Neural cell (in vitro differentiated cells): ENCODE measurements around the gene ZNF135. TPM values are rescaled to one million over a fixed set of nuclear protein-coding genes. Genes with fewer than 3 reads are reported as not detected.
A peak's percentile ranks its signal among the peaks of the same experiment; 100 is the strongest.

ENCODE experiments used
- H2AFZ ChIP-seq: fragments of 200-600, 300-800 bp; sonication (generic), shearing (Covaris generic); 2 replicates; pipeline ENCODE4 v1.6.0; 2014; ENCODE audit warnings: low read depth, mild to moderate bottlenecking, antibody characterized with exemption, low read length, moderate library complexity
- H3F3A ChIP-seq: fragments of 200-600 bp; shearing (Covaris generic); 2 replicates; pipeline ENCODE4 v1.6.1; 2016; ENCODE audit warnings: mild to moderate bottlenecking, moderate library complexity, mixed read lengths, antibody characterized with exemption, low read length; ENCODE audit not compliant: insufficient read depth, poor library complexity, severe bottlenecking
- H3K27ac ChIP-seq: fragments of 200-600, 300-800 bp; sonication (generic), shearing (Covaris generic); 2 replicates; pipeline ENCODE4 v1.5.1; 2014; ENCODE audit warnings: mild to moderate bottlenecking, low read length, moderate library complexity
- H3K27me3 ChIP-seq: fragments of 300-800, 200-600 bp; sonication (generic), shearing (Covaris generic); 2 replicates; pipeline ENCODE4 v1.6.0; 2014; ENCODE audit warnings: mild to moderate bottlenecking, low read depth, low read length, moderate library complexity; ENCODE audit not compliant: insufficient read depth
- H3K36me3 ChIP-seq: fragments of 300-800, 200-600 bp; sonication (generic), shearing (Covaris generic); 2 replicates; pipeline ENCODE4 v1.5.1; 2014; ENCODE audit warnings: mild to moderate bottlenecking, antibody characterized with exemption, low read length, moderate library complexity; ENCODE audit not compliant: insufficient read depth
- H3K4me2 ChIP-seq: fragments of 300-800, 200-600 bp; sonication (generic), shearing (Covaris generic); 2 replicates; pipeline ENCODE4 v1.6.0; 2014; ENCODE audit warnings: mild to moderate bottlenecking, low read length
- H3K4me3 ChIP-seq: fragments of 300-800, 200-600 bp; sonication (generic), shearing (Covaris generic); 2 replicates; pipeline ENCODE4 v1.5.1; 2014; ENCODE audit warnings: mild to moderate bottlenecking, low read length, moderate library complexity
- H3K79me2 ChIP-seq: fragments of 200-600 bp; shearing (Covaris generic); replicated peaks from 2 replicates; pipeline ENCODE4 v1.6.0; 2014; ENCODE audit warnings: mild to moderate bottlenecking, low read length, moderate library complexity; ENCODE audit not compliant: insufficient read depth
- H3K9ac ChIP-seq: fragments of 300-800, 200-600 bp; sonication (generic), shearing (Covaris generic); 2 replicates; pipeline ENCODE4 v1.6.1; 2016; ENCODE audit warnings: mild to moderate bottlenecking, low read length, mixed read lengths
- H3K9me2 ChIP-seq: fragments of 200-600 bp; shearing (Covaris generic); 2 replicates; pipeline ENCODE4 v1.6.1; 2016; ENCODE audit warnings: mild to moderate bottlenecking, low read length, mixed read lengths; ENCODE audit not compliant: insufficient read depth
- H3K9me3 ChIP-seq: fragments of 200-600, 300-800 bp; sonication (generic), shearing (Covaris generic); 2 replicates; pipeline ENCODE4 v1.6.1; 2016; ENCODE audit warnings: mild to moderate bottlenecking, mixed run types, low read length, moderate library complexity, mixed read lengths
- H4K20me1 ChIP-seq: fragments of 200-600 bp; shearing (Covaris generic); 2 replicates; pipeline ENCODE4 v1.6.1; 2016; ENCODE audit warnings: mild to moderate bottlenecking, mixed run types; ENCODE audit not compliant: insufficient read depth
- CTCF ChIP-seq: fragments of 450-650 bp; IDR thresholded peaks from 2 replicates; pipeline ENCODE4 v1.5.1; 2014; ENCODE audit warnings: antibody characterized with exemption, mild to moderate bottlenecking, moderate library complexity; ENCODE audit not compliant: poor library complexity, severe bottlenecking
- EP300 ChIP-seq: fragments of 450-650 bp; conservative IDR thresholded peaks from 2 replicates; pipeline ENCODE4 v1.6.1; 2014; ENCODE audit warnings: antibody characterized with exemption, mild to moderate bottlenecking, moderate library complexity; ENCODE audit not compliant: poor library complexity, severe bottlenecking
- EZH2 ChIP-seq: fragments of 200-600, 300-800 bp; shearing (Covaris generic), sonication (generic); IDR thresholded peaks from 2 replicates; pipeline ENCODE4 v1.6.1; 2014; ENCODE audit warnings: antibody characterized with exemption, low read length, borderline replicate concordance, mild to moderate bottlenecking; ENCODE audit not compliant: insufficient read depth, poor library complexity, severe bottlenecking
- MXI1 ChIP-seq: fragments of 450-650 bp; conservative IDR thresholded peaks from 2 replicates; pipeline ENCODE4 v1.6.1; 2014; ENCODE audit warnings: antibody characterized with exemption, mild to moderate bottlenecking; ENCODE audit not compliant: poor library complexity, severe bottlenecking
- POLR2AphosphoS5 ChIP-seq: IDR thresholded peaks from 2 replicates; pipeline ENCODE4 v1.6.1; 2012
- RAD21 ChIP-seq: fragments of 450-650 bp; conservative IDR thresholded peaks from 2 replicates; pipeline ENCODE4 v1.6.1; 2014; ENCODE audit warnings: antibody characterized with exemption, mild to moderate bottlenecking, moderate library complexity
- REST ChIP-seq: IDR thresholded peaks from 2 replicates; pipeline ENCODE4 v1.6.1; 2012; ENCODE audit warnings: borderline replicate concordance
- SMC3 ChIP-seq: fragments of 450-650 bp; conservative IDR thresholded peaks from 2 replicates; pipeline ENCODE4 v1.6.1; 2014; ENCODE audit warnings: antibody characterized with exemption, mild to moderate bottlenecking, moderate library complexity; ENCODE audit not compliant: poor library complexity
- TAF1 ChIP-seq: IDR thresholded peaks from 2 replicates; pipeline ENCODE4 v1.6.1; 2012; ENCODE audit warnings: low read depth
- polyA plus RNA-seq: library from polyadenylated mRNA; depleted of rRNA; stranded (reverse); fragments of >200 nt; gene quantifications from 2 replicates; pipeline ENCODE4 v1.2.3, GENCODE V29; 2014

ZNF135 gene
- polyA plus RNA-seq, 1 donor from 2014 or later: 13.7 TPM

- H3K9me3 ChIP-seq: peaks cover 39% of the 10 kb centered on the region
- H3K4me3 ChIP-seq: peak within 1 kb of the TSS; percentile 98
- H3K4me2 ChIP-seq: peak within 1 kb of the TSS; percentile 88
- TF ChIP-seq RAD21 (no peak), REST (peak; percentile 83), TAF1 (peak; percentile 85), MXI1 (peak; percentile 55), CTCF (peak; percentile 16), SMC3 (peak; percentile 49), EZH2 (no peak), EP300 (peak; percentile 93), POLR2AphosphoS5 (peak; percentile 95)
- no peaks in the 10 kb centered on the region for H4K20me1 ChIP-seq
- H2AFZ ChIP-seq: peak within 1 kb of the TSS; percentile 74
- H3K79me2 ChIP-seq: peaks cover 28% of the 10 kb centered on the region
- peak within 1 kb of the TSS; percentile 99 for H3K27ac ChIP-seq
- H3K9ac ChIP-seq: peak within 1 kb of the TSS; percentile 96
- peaks cover 27% of the 10 kb centered on the region for H3K36me3 ChIP-seq
- no peaks in the 10 kb centered on the region for H3K9me2 ChIP-seq
- peaks cover 2% of the 10 kb centered on the region for H3F3A ChIP-seq
- H3K27me3 ChIP-seq: no peaks in the 10 kb centered on the region
These were observed 38.9 kb downstream of the ZNF135 start, which contains the start of gene ZSCAN18 for GRCh38 chr19:58097781-58098681. Gene ZSCAN18 (minus strand): TSS chr19:58098231. CDS start chr19:58090267, 7,964 bp downstream.

- Histone ChIP-seq H4K20me1 (no peaks in the 10 kb centered on the region), H3K36me3 (peaks cover 21% of the 10 kb centered on the region), H3K9me2 (no peaks in the 10 kb centered on the region), H2AFZ (peak overlapping the region; percentile 74), H3K9ac (peak overlapping the region; percentile 96), H3K4me2 (peak overlapping the region; percentile 88), H3K79me2 (peaks cover 24% of the 10 kb centered on the region), H3K27ac (peak overlapping the region; percentile 99), H3K27me3 (no peaks in the 10 kb centered on the region), H3K9me3 (peaks cover 34% of the 10 kb centered on the region), H3F3A (peaks cover 2% of the 10 kb centered on the region), H3K4me3 (peak overlapping the region; percentile 98)
- TF ChIP-seq MXI1 (no peak), REST (peak; percentile 10), CTCF (no peak), EZH2 (no peak), EP300 (no peak), RAD21 (no peak)
These were observed 39.6 kb downstream of the ZNF135 start for GRCh38 chr19:58098682-58098998.
